HG03135 (cell line): Measurements from ENCODE around the gene CCDC85B.

Experiments used
- ATAC-seq: cut with Tn5 transposase; IDR thresholded peaks from one replicate; pipeline ENCODE4 v1.9.1; 2021; ENCODE audit warnings: mild to moderate bottlenecking, moderate library complexity; ENCODE audit not compliant: unreplicated experiment

Gene CCDC85B

GRCh38 chr11:65857500-65857852 is 33.0 kb upstream of the CCDC85B start:
- peak; percentile 1 for ATAC-seq

GRCh38 chr11:65857853-65858680 is 32.4 kb upstream of the CCDC85B start, which contains the start of gene CFL1:
Gene CFL1 (minus strand): TSS chr11:65858180. CDS start chr11:65858099, 81 bp downstream.
- ATAC-seq = peak; percentile 49

GRCh38 chr11:65858681-65859087 is 31.8 kb upstream of the CCDC85B start:
- no peak for ATAC-seq

- peak; percentile 52 for ATAC-seq
These were observed 31.2 kb upstream of the CCDC85B start for GRCh38 chr11:65859095-65859811.

GRCh38 chr11:65859812-65860277 is 30.6 kb upstream of the CCDC85B start:
- ATAC-seq = no peak

GRCh38 chr11:65860278-65861164 is 30.0 kb upstream of the CCDC85B start, which contains the start of gene MUS81:
Gene MUS81 (plus strand): TSS chr11:65860433. CDS start chr11:65860754, 321 bp downstream.
- ATAC-seq = peak; percentile 27

GRCh38 chr11:65861165-65861505 is 29.3 kb upstream of the CCDC85B start:
- no peak for ATAC-seq

GRCh38 chr11:65861533-65862183 is 28.8 kb upstream of the CCDC85B start:
- no peak for ATAC-seq

GRCh38 chr11:65862191-65862735 is 28.2 kb upstream of the CCDC85B start:
- ATAC-seq = no peak

GRCh38 chr11:65862941-65863888 is 27.3 kb upstream of the CCDC85B start:
- ATAC-seq = no peak

- no peak for ATAC-seq
These were observed 26.4 kb upstream of the CCDC85B start for GRCh38 chr11:65863889-65864705.

GRCh38 chr11:65864706-65865471 is 25.6 kb upstream of the CCDC85B start:
- ATAC-seq = no peak

GRCh38 chr11:65865550-65866172 is 24.8 kb upstream of the CCDC85B start:
- no peak for ATAC-seq

- ATAC-seq = no peak
These were observed 23.8 kb upstream of the CCDC85B start for GRCh38 chr11:65866509-65867283.

- ATAC-seq = no peak
These were observed 23.0 kb upstream of the CCDC85B start for GRCh38 chr11:65867284-65868071.
